ENCODE measurements around the gene CAT. TPM values are rescaled to one million over a fixed set of nuclear protein-coding genes. Genes with fewer than 3 reads are reported as not detected.

Gene CAT
- total RNA-seq, 2 donors from 2014 or later: 83.8 to 108 TPM

- no peak overlapping the region for H3K27ac ChIP-seq
- H3K4me1 ChIP-seq: no peaks in the 10 kb centered on the region
- no peak overlapping the region for H3K4me3 ChIP-seq
- H3K9me3 ChIP-seq: no peaks in the 10 kb centered on the region
- TF ChIP-seq CTCF (IDR thresholded peaks at IDR 0.05): no peak
- no peak for DNase-seq (ENCODE audit: low spot score)
- H3K36me3 ChIP-seq: no peaks in the 10 kb centered on the region
- no peaks in the 10 kb centered on the region for H3K27me3 ChIP-seq
Measured at GRCh38 chr11:34425867-34426266, 12.9 kb upstream of the CAT start.

GRCh38 chr11:34426766-34427185, 12.0 kb upstream of the CAT start:
- no peak for TF ChIP-seq CTCF (IDR thresholded peaks at IDR 0.05)
- Histone ChIP-seq H3K9me3 (no peaks in the 10 kb centered on the region), H3K27ac (no peak overlapping the region), H3K27me3 (no peaks in the 10 kb centered on the region), H3K36me3 (no peaks in the 10 kb centered on the region), H3K4me1 (no peaks in the 10 kb centered on the region), H3K4me3 (no peak overlapping the region)
- DNase-seq (ENCODE audit: low spot score): no peak

- H3K36me3 ChIP-seq: no peaks in the 10 kb centered on the region
- no peak overlapping the region for H3K27ac ChIP-seq
- TF ChIP-seq CTCF (IDR thresholded peaks at IDR 0.05): no peak
- H3K27me3 ChIP-seq: no peaks in the 10 kb centered on the region
- no peak for DNase-seq (ENCODE audit: low spot score)
- no peak overlapping the region for H3K4me3 ChIP-seq
- no peaks in the 10 kb centered on the region for H3K4me1 ChIP-seq
- no peaks in the 10 kb centered on the region for H3K9me3 ChIP-seq
Measured at GRCh38 chr11:34427186-34427805, 11.4 kb upstream of the CAT start.

GRCh38 chr11:34431979-34432378, 6.8 kb upstream of the CAT start:
- H3K27ac ChIP-seq: no peak overlapping the region
- H3K36me3 ChIP-seq: no peaks in the 10 kb centered on the region
- no peak for TF ChIP-seq CTCF (IDR thresholded peaks at IDR 0.05)
- no peaks in the 10 kb centered on the region for H3K4me1 ChIP-seq
- no peaks in the 10 kb centered on the region for H3K9me3 ChIP-seq
- DNase-seq (ENCODE audit: low spot score): no peak
- H3K27me3 ChIP-seq: no peaks in the 10 kb centered on the region
- H3K4me3 ChIP-seq: no peak overlapping the region

GRCh38 chr11:34432822-34433221, 5.9 kb upstream of the CAT start:
- Histone ChIP-seq H3K4me3 (no peak overlapping the region), H3K4me1 (peaks cover 0 to under 1% of the 10 kb centered on the region in 2 donors), H3K9me3 (no peaks in the 10 kb centered on the region), H3K27me3 (no peaks in the 10 kb centered on the region), H3K27ac (no peak overlapping the region), H3K36me3 (no peaks in the 10 kb centered on the region)
- no peak for DNase-seq (ENCODE audit: low spot score)
- TF ChIP-seq CTCF (IDR thresholded peaks at IDR 0.05): no peak

- TF ChIP-seq CTCF (IDR thresholded peaks at IDR 0.05): no peak
- Histone ChIP-seq H3K36me3 (no peaks in the 10 kb centered on the region), H3K27me3 (no peaks in the 10 kb centered on the region), H3K27ac (no peak overlapping the region), H3K4me3 (no peak overlapping the region), H3K9me3 (no peaks in the 10 kb centered on the region), H3K4me1 (peaks cover 0 to 6% of the 10 kb centered on the region in 2 donors)
- no peak for DNase-seq (ENCODE audit: low spot score)
Measured at GRCh38 chr11:34433899-34434298, 4.8 kb upstream of the CAT start.
